ENCODE data around the gene SP140L. TPM values are rescaled to one million over a fixed set of nuclear protein-coding genes. Genes with fewer than 3 reads are reported as not detected.
"Not testable (repeated sequence)": the region's sequence is repeated elsewhere in the genome, so short reads cannot be mapped to it uniquely, and the experiment has no call there.

Gene SP140L
- total RNA-seq, 2 experiments from 2014 or later = 36.3 to 38.8 TPM

DNA sequence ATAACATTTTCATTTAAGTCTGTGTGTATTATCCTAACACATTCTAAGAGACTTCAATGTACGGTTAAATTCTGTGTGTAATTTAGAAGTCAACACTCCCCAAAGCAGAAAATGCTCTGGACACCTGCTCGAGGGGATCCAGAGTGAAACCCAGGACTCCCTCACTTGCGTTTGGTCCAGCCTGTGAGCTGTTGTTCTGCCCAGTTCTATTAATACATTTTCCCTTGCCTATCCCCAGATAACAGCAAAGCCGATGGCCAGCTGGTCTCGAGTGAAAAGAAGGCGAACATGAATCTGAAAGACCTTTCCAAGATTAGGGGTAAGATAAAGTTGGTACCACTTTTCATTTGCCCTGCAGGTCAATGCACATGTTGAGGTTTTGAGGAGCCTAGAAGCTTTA is 58.0 kb downstream of the SP140L start:
- H3K9me3 Mint-ChIP-seq = no peaks in the 10 kb centered on the region
- H3K4me3 Mint-ChIP-seq = no peak overlapping the region
- H3K27ac Mint-ChIP-seq = no peak overlapping the region
- DNase-seq = no peak
- H3K27me3 Mint-ChIP-seq = no peaks in the 10 kb centered on the region
- H3K36me3 Mint-ChIP-seq = peaks cover 55% of the 10 kb centered on the region
- H3K4me1 Mint-ChIP-seq = no peaks in the 10 kb centered on the region

DNA sequence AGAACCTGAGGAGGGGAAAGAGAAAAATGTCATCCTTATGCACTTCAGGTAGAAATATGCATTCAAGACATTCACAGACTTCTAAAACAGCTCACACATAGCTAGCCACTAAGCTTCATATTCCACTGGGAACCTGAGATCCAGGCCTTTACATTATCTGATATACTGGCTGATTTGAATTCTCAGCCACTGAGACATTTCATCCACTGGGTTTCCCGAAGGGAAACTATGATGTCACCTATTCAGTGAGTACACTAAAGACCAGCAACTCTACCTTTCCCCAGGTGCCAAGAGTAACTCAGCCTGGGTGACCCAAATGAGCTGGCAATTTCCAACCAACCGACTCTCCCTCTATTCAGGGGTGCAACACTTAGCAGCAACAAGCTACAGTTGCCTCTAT is 67.3 kb downstream of the SP140L start:
- no peak overlapping the region for H3K4me3 Mint-ChIP-seq
- no peak overlapping the region for H3K27ac Mint-ChIP-seq
- peaks cover 6% of the 10 kb centered on the region for H3K9me3 Mint-ChIP-seq
- no peaks in the 10 kb centered on the region for H3K4me1 Mint-ChIP-seq
- H3K27me3 Mint-ChIP-seq = no peaks in the 10 kb centered on the region
- H3K36me3 Mint-ChIP-seq = peaks cover 78% of the 10 kb centered on the region
- no peak for DNase-seq

DNA sequence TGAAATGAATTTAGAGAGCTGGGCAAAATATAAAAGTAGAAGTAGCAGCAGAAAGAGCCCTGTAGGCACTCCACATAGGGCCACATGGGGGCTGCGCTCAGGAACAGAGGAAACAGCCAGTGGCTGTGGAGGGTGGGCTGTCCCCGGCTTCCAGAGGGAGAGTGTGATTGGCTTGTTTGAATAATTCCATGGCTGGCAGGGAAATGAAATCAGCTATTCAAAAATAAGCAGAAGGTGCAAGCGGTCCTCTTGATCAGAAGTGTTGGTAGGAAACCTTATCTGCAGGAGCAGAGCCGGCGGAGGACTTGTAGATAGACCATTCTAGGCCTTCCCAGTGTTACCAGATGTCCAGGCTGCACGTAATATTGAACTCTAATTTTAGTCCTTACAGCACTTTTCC is 71.7 kb downstream of the SP140L start:
- not testable (repeated sequence) for H3K27ac Mint-ChIP-seq, H3K27me3 Mint-ChIP-seq, H3K4me1 Mint-ChIP-seq, H3K4me3 Mint-ChIP-seq, H3K9me3 Mint-ChIP-seq, DNase-seq
- peaks cover 60% of the 10 kb centered on the region for H3K36me3 Mint-ChIP-seq

DNA sequence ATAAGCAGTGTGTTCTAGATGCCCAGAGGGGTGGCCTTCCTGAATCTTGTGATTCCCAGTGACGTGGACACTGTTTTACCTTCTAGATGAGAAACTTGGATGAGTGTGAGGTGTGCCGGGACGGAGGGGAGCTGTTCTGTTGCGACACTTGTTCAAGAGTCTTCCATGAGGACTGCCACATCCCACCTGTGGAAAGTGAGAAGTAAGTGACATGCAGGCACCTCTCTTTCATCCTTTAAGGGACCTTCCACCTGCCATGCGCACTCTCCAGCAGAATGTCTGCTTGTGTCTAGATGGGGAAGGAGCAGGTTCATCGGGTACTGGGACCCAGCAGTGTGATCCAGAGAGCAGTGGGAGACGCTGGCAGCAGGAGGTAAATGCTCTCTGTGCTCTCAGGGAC is 73.0 kb downstream of the SP140L start:
- peaks cover 3% of the 10 kb centered on the region for H3K9me3 Mint-ChIP-seq
- no peaks in the 10 kb centered on the region for H3K4me1 Mint-ChIP-seq
- H3K27ac Mint-ChIP-seq = peak overlapping the region; percentile 34
- H3K4me3 Mint-ChIP-seq = no peak overlapping the region
- H3K36me3 Mint-ChIP-seq = peaks cover 57% of the 10 kb centered on the region
- no peaks in the 10 kb centered on the region for H3K27me3 Mint-ChIP-seq
- DNase-seq = no peak

DNA sequence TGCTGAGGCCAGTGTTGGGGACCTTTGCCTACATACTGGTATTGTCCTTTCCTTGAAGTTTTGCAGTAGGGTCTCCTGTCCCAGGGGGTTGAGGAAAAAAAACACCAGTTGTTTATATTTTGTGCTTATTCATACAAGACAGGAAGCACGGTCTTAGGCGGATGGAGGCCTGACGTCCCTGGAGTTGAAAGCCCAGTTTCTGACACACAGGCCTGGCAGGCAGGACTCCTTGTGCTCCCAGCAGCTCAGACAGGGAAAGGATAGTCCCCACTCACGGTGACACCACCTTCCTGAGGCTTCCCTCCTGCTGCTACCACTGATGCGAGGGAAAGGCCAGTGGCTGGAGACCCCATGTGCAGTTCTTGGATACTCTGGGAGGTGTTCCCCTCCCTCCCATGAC is 73.5 kb downstream of the SP140L start:
- H3K27ac Mint-ChIP-seq = peak overlapping the region; percentile 34
- H3K4me3 Mint-ChIP-seq = no peak overlapping the region
- peaks cover 57% of the 10 kb centered on the region for H3K36me3 Mint-ChIP-seq
- peaks cover 1% of the 10 kb centered on the region for H3K9me3 Mint-ChIP-seq
- H3K4me1 Mint-ChIP-seq = no peaks in the 10 kb centered on the region
- DNase-seq = no peak
- H3K27me3 Mint-ChIP-seq = no peaks in the 10 kb centered on the region

DNA sequence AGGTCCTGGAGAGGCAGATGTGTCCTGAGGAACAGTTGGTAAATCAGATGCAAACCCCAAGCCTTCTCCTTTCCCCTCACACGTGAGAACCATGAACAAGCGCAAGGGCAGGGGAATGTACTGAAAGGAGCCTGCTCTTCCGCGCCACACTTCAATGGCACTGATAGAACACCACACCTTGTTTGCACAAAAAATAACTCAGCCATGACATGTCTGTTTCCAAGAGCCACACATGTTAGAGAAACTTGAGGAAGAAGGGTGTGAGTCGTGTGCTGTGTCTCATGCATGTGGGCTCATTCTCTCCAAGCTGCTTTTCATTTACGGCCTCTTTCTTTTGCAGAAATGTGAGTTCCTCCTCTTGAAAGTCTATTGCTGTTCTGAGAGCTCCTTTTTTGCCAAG is 74.0 kb downstream of the SP140L start:
- H3K4me3 Mint-ChIP-seq, H3K9me3 Mint-ChIP-seq, DNase-seq, H3K27me3 Mint-ChIP-seq, H3K27ac Mint-ChIP-seq, H3K4me1 Mint-ChIP-seq: not testable (repeated sequence)
- peaks cover 56% of the 10 kb centered on the region for H3K36me3 Mint-ChIP-seq

DNA sequence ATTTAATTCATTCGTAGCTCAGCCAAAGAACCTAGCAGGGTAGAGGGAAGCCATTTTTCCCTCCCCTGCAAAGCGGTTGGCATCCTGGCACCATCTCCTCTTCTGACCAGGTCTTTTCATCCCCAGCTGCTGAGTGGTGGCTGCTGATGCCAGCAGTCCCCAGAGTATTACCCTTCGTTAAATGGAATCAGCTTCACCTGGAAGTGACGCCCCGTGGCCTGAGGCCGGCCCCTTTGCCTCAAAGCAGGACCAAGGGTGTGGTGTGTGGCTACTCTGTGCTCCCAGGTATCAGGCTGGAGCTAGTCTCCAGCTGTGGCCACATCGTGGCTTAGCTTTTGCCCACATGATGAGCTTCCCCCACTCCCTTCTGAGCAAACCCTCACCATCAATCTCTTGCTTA is 76.8 kb downstream of the SP140L start:
- DNase-seq = no peak
- peaks cover 57% of the 10 kb centered on the region for H3K36me3 Mint-ChIP-seq
- H3K4me3 Mint-ChIP-seq = no peak overlapping the region
- H3K27ac Mint-ChIP-seq = no peak overlapping the region
- H3K4me1 Mint-ChIP-seq = peaks cover 6% of the 10 kb centered on the region
- H3K9me3 Mint-ChIP-seq = peaks cover 4% of the 10 kb centered on the region
- H3K27me3 Mint-ChIP-seq = no peaks in the 10 kb centered on the region

DNA sequence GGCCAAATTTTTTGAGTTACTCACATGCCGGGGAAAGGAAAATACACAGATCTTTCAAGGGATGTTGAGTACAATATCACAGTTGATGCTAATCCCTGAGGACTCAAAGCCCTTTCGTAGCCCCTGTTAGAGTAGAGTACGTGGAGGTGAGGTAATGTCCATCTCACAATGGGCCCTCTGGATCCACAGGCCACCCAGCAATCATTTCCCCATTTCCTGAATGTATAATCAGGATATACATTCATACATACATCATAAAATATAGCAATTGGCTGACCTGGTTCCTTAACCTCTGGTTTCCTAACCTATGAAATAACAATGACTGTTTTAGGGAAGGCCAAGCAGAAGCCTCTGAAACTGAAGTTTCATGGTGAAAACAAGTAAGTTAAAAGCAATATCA is 78.8 kb downstream of the SP140L start:
- no peak overlapping the region for H3K4me3 Mint-ChIP-seq
- no peak for DNase-seq
- no peaks in the 10 kb centered on the region for H3K27me3 Mint-ChIP-seq
- peaks cover 4% of the 10 kb centered on the region for H3K9me3 Mint-ChIP-seq
- peaks cover 15% of the 10 kb centered on the region for H3K4me1 Mint-ChIP-seq
- H3K27ac Mint-ChIP-seq = no peak overlapping the region
- peaks cover 50% of the 10 kb centered on the region for H3K36me3 Mint-ChIP-seq

DNA sequence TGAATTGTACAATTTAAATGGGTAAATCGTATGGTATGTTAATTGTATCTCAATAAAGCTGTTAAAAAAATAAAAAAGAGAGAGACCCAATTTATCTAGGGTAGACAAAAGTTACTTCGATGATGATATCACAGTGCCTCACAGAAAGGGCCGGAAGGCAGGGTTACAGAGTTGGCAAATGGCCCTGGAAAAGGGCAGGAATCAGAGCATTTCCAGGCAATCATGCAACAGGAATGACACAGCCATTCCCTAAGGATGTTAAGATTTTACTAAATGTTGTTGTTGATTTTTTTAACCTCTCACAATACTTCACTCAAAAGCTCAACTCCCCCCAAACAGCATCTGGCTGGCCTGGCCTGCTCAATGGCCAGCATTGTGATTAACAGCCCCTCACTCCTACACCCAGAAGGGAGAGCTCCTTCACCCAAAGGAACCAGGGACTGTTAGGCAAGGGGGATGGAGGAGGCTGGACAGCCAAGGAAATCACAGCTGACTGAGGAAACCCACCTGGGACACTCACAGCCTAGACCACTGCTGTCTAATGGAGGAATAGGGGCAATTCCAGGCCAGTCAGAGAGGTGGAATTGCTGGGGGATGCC is 81.3 kb downstream of the SP140L start:
- Mint-ChIP-seq H3K27me3 (no peaks in the 10 kb centered on the region), H3K27ac (no peak overlapping the region), H3K36me3 (peaks cover 38% of the 10 kb centered on the region), H3K9me3 (peaks cover 5% of the 10 kb centered on the region), H3K4me3 (no peak overlapping the region), H3K4me1 (peaks cover 36% of the 10 kb centered on the region)
- no peak for DNase-seq

DNA sequence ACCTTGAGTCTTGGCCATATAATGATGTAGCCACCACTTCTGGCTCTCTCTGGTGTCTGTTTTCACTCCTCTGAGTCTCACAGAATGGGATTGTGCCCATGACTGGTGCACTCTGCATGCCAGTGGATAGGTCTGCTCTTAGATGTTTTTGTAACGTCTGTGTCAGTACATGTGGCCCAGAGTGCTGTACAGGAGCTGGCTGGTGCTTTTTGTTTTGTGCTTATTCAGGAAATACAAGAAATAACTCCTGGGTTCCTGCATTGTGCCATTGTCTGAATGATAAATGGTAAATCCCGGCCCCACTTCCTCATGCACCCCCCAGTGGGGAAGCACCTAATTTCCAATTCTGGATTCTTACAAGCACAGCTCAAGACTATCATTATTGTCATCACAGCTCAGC is 82.3 kb downstream of the SP140L start:
- H3K4me3 Mint-ChIP-seq, H3K27me3 Mint-ChIP-seq, DNase-seq, H3K27ac Mint-ChIP-seq, H3K9me3 Mint-ChIP-seq: not testable (repeated sequence)
- peaks cover 45% of the 10 kb centered on the region for H3K4me1 Mint-ChIP-seq
- peaks cover 29% of the 10 kb centered on the region for H3K36me3 Mint-ChIP-seq

DNA sequence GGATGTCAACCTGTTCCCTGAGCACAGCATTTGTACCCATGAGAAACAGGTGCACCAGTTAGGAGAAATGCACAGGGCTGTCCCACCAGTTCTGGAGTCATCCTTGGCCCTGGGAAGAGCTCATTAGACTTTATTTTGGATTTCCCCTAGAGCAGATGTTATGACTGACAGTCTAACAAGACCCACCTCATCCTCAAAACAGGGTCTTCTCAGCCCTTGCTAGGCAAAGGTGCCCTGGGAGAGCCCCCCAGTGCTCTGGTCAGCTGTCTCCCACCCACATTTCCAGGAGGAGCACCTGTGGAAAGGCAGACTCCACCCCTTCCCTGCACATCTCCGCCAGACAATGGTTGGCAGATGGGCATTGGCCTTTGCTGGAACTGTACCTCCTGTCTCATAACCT is 83.3 kb downstream of the SP140L start:
- Mint-ChIP-seq H3K4me3 (no peak overlapping the region), H3K9me3 (peaks cover 5% of the 10 kb centered on the region), H3K36me3 (peaks cover 22% of the 10 kb centered on the region), H3K4me1 (peaks cover 53% of the 10 kb centered on the region), H3K27me3 (no peaks in the 10 kb centered on the region), H3K27ac (peak overlapping the region; percentile 98)
- DNase-seq = no peak

DNA sequence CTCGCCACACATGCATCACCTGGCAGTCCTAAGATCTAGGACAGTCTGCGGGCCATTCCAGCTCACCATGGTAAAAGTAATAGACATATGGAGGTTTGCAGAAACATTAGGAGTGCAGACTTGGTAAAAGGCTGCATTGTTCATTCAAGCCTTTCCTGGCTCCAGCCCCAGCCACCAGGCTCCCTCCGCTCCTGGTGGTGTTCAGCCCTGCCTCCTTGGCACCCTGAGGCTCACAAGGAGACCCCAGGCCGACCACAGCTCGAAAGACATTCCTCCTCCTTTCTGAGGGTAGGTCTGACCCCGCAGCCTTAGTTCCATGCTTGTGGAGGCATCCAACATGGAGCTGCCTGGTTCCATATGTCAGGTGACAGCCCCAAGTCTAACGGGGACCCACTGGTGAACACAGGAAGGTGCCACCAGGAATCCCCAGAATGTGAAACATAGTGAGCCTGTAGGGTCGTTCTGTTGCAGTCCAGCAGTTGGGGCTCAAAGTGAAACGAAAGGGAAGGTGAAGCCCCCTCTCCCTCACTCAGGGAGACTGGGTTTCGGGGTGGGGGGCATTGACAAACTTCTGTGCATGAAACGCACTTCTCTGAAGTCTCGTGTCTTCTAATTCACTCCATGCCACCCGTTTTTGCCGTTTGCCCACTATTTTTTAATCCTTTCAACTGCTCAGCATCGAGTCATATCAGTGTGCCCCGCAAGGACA is 84.0 kb downstream of the SP140L start:
- peak overlapping the region; percentile 98 for H3K4me3 Mint-ChIP-seq
- DNase-seq = peak; percentile 8
- peaks cover 59% of the 10 kb centered on the region for H3K4me1 Mint-ChIP-seq
- H3K27me3 Mint-ChIP-seq = no peaks in the 10 kb centered on the region
- peak overlapping the region; percentile 98 for H3K27ac Mint-ChIP-seq
- peaks cover 15% of the 10 kb centered on the region for H3K36me3 Mint-ChIP-seq
- H3K9me3 Mint-ChIP-seq = peaks cover 5% of the 10 kb centered on the region

DNA sequence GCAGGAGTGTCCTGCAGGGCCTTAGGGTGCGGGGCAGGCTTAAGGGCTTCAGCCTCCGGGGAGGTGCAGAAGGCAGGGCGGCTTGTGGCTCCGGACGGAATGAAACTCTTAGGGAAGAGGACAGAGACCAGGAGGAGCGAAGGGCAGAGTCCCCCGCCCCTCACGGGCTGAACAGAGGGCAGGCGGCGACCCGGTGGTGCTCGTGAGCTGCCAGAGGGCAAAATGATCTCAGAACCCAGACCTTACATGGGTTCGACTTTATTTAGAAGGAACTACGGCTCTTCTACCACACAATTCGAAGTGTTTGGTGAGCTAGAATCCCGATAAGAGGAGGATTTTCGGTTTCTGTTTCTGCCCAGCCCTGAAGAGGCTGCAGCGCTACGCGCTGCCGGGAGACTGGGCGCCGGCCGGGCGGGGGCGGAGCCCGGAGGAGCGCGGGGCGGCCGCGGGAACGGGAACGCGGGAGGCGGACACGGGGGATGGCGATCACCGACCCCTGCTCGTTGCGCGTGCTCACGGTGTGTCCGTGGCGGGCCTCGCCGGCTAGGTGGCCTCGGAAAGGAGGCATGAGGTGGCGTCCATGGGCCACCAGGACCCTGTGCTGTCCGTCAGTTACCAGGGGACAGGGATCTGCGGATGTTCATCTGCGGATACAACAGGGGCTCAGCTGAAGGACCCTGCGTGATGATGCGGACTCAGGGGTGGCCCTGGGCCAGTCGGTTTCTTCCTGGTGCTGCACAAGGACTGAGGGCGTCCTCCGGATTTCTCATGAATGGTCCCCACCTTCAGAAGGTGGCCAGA is 84.8 kb downstream of the SP140L start:
- peak overlapping the region; percentile 98 for H3K27ac Mint-ChIP-seq
- peaks cover 8% of the 10 kb centered on the region for H3K36me3 Mint-ChIP-seq
- H3K27me3 Mint-ChIP-seq = no peaks in the 10 kb centered on the region
- peak; percentile 80 for DNase-seq
- H3K4me1 Mint-ChIP-seq = peaks cover 59% of the 10 kb centered on the region
- peaks cover 5% of the 10 kb centered on the region for H3K9me3 Mint-ChIP-seq
- peak overlapping the region; percentile 98 for H3K4me3 Mint-ChIP-seq

DNA sequence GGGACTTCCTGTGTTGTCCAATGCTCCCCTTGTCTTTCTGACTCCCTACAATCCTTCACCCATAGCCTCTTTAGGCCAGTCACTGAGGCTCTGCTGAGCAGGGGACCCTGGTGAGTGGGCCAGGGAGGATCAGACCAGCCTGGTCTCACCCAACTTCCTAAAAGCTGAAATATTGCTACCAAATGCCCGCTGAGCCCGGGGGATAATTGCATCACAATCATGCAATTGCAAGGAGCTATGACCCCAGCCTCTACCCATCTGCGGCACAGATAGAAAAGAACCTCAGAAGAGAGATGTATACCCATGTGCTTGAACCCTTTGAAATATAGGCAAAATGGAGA is 85.3 kb downstream of the SP140L start:
- Mint-ChIP-seq H3K36me3 (peaks cover 3% of the 10 kb centered on the region), H3K9me3 (peaks cover 4% of the 10 kb centered on the region), H3K27me3 (no peaks in the 10 kb centered on the region), H3K4me1 (peaks cover 59% of the 10 kb centered on the region), H3K4me3 (peak overlapping the region; percentile 98), H3K27ac (peak overlapping the region; percentile 98)
- DNase-seq = no peak

DNA sequence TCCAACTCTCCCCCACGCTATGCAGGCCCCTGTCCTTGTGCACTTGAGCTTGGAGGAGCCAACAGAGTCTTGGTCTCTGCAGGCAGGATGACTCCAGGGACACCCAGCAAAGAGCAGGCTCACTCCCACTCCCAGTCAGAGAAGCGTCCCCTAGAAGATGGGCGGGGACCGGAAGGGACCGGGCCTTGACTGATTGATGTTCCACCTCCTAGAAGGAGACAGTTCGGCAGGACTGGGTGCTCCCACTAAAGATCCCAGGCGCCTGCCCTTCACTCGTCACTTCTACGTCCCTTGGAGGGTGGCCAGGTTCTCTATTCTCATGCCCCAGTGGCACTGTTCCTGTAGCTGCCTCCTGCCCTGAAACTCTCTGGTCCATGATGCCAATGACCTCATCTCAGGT is 85.9 kb downstream of the SP140L start:
- H3K9me3 Mint-ChIP-seq = peaks cover 1% of the 10 kb centered on the region
- H3K27me3 Mint-ChIP-seq = no peaks in the 10 kb centered on the region
- H3K4me1 Mint-ChIP-seq = peaks cover 61% of the 10 kb centered on the region
- peak overlapping the region; percentile 98 for H3K4me3 Mint-ChIP-seq
- H3K27ac Mint-ChIP-seq = peak overlapping the region; percentile 98
- DNase-seq = no peak
- H3K36me3 Mint-ChIP-seq = peaks cover 5% of the 10 kb centered on the region
